ENCODE data around the gene FETUB.

GRCh38 chr3:186605078-186605477 lies 35.1 kb upstream of the FETUB start:
- no peak for TF ChIP-seq CTCF (IDR thresholded peaks at IDR 0.05; ENCODE audit: poor library complexity)
- no peak for TF ChIP-seq EZH2 (IDR thresholded peaks at IDR 0.05; ENCODE audit: borderline replicate concordance)
- no peak for TF ChIP-seq EZH2phosphoT487 (IDR thresholded peaks at IDR 0.05; ENCODE audit: low read depth, severe bottlenecking, unreplicated experiment)
